Measurements from ENCODE around the gene PTHLH.

PTHLH gene

DNA sequence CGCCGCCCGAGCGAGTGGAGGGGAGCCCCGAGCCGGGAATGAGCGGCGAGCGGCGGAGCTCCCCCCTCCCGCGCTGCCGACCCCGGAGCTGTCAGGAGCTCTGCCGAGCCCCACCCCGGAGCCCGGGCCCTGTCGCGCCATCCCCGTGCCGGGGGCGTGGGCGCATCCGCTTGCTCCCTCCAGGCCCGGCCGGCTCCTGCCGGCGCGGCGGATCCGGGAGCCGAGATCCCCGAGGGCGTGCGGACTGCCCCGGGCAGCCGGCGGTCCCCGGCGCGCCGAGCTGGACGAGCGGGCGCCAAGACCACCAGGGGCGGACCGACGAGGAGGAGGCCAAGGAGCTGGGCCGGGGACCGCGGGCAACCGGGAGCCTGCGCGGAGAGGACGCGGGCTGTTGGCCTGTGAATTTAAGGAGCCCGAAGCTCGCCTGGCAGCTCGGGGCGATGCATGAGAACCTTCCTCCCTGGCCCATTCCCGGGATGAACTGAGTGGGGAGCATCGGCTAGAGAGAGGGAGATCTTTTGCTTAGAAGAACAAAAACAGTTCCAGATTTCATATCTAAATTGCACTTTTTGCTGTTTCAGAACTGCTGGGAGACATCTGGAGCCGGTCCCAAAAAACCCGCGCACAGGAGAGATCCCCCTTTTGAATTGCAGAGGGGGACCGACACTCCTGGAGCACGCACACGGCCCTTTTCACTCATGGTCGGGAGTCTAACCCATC, 2.0 kb downstream of the PTHLH start:
- TF ChIP-seq, protein P1, sequence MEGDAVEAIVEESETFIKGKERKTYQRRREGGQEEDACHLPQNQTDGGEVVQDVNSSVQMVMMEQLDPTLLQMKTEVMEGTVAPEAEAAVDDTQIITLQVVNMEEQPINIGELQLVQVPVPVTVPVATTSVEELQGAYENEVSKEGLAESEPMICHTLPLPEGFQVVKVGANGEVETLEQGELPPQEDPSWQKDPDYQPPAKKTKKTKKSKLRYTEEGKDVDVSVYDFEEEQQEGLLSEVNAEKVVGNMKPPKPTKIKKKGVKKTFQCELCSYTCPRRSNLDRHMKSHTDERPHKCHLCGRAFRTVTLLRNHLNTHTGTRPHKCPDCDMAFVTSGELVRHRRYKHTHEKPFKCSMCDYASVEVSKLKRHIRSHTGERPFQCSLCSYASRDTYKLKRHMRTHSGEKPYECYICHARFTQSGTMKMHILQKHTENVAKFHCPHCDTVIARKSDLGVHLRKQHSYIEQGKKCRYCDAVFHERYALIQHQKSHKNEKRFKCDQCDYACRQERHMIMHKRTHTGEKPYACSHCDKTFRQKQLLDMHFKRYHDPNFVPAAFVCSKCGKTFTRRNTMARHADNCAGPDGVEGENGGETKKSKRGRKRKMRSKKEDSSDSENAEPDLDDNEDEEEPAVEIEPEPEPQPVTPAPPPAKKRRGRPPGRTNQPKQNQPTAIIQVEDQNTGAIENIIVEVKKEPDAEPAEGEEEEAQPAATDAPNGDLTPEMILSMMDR (IDR thresholded peaks at IDR 0.05; ENCODE audit: low read length, missing control alignments), result no peak
- peak overlapping the region; percentile 64 for H3K4me3 ChIP-seq (replicated peaks; ENCODE audit: low read depth, low read length)
- DNase-seq (ENCODE audit: low read depth), result no peak

- peak; percentile 61 for DNase-seq (ENCODE audit: low read depth)
- TF ChIP-seq, protein P1 (IDR thresholded peaks at IDR 0.05; ENCODE audit: low read length, missing control alignments), result no peak
Observed at GRCh38 chr12:27969624-27970400, 2.7 kb downstream of the PTHLH start.

DNA sequence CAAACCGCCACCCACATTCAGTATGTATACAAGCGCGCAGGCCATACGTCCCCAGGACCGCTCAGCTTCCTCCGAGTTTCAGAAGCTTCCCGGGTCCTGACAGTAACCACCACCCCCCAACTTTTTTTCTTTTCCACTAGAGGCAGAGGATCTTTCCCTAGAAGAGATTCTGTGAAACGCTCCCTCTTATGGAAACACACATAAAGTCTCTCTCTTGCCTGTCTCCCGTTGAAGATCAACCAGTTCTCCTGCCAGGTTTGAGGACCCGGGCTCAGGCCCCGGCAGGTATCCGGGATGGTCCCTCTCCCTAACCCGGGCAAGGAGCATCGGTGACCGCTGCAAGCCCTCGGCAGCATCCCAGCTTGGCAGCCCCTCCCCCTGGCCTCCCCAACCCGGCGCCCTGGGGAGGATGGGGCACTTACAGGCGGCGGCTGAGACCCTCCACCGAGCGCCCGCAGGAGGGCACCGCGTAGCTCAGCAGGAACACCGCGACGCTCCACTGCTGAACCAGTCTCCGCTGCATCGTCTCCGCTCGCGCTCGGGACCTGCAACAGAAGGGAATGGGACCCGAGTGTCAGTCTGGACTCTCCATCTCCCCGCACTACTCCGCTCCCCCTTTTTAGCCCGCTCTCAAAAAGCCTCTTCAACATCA, 3.4 kb downstream of the PTHLH start:
- DNase-seq (ENCODE audit: low read depth), result no peak
- TF ChIP-seq, protein P1 (IDR thresholded peaks at IDR 0.05; ENCODE audit: low read length, missing control alignments), result peak; percentile 6
- peak overlapping the region; percentile 64 for H3K4me3 ChIP-seq (replicated peaks; ENCODE audit: low read depth, low read length)

More at GRCh38 chr12:27969624-27970400, 2.7 kb downstream of the PTHLH start:
- peak overlapping the region; percentile 64 for H3K4me3 ChIP-seq (replicated peaks; ENCODE audit: low read depth, low read length)

GRCh38 chr12:27967551-27968054, 4.9 kb downstream of the PTHLH start:
- no peak for DNase-seq (ENCODE audit: low read depth)
- no peak overlapping the region for H3K4me3 ChIP-seq (replicated peaks; ENCODE audit: low read depth, low read length)
- TF ChIP-seq, protein P1 (IDR thresholded peaks at IDR 0.05; ENCODE audit: low read length, missing control alignments), result no peak

GRCh38 chr12:27966870-27967269, 5.7 kb downstream of the PTHLH start:
- TF ChIP-seq, protein P1 (IDR thresholded peaks at IDR 0.05; ENCODE audit: low read length, missing control alignments), result no peak
- peak; percentile 95 for DNase-seq (ENCODE audit: low read depth)
- no peak overlapping the region for H3K4me3 ChIP-seq (replicated peaks; ENCODE audit: low read depth, low read length)

DNA sequence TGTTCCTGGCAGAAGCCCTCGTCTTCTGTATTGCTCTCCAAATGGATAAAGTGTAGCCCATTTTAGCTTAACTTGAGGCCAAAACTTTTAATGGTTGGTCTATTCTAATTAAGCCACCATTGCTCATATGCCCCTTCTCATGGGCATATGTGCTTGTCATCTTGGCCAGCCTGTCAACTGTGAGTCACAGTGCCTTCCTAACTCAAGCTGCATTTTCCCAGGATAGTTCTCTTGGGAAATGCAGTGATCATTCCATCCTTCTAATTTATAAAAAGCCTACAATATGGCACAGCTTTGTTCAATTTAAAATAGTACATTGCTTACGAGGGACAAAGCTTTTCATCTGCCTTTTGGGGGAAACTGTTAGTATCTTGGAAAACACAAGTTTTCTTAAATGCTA, 6.6 kb downstream of the PTHLH start:
- no peak overlapping the region for H3K4me3 ChIP-seq (replicated peaks; ENCODE audit: low read depth, low read length)
- TF ChIP-seq, protein P1 (IDR thresholded peaks at IDR 0.05; ENCODE audit: low read length, missing control alignments), result no peak
- no peak for DNase-seq (ENCODE audit: low read depth)

Data from fibroblast of pulmonary artery (primary cell).